ENCODE data around the gene TMC3. TPM values are rescaled to one million over a fixed set of nuclear protein-coding genes. Genes with fewer than 3 reads are reported as not detected.

TMC3 gene
- total and polyA plus RNA-seq, 9 of the 15 experiments (the other 6 are each of a cell fraction or from before 2014, with no cell fraction given): 0.01 to 0.14 TPM; not detected in 7

GRCh38 chr15:81386947-81387346 is 12.9 kb upstream of the TMC3 start (continued):
- TF ChIP-seq SMAD4 (CRISPR knock-in tag; conservative IDR thresholded peaks at IDR 0.05): no peak
- TF ChIP-seq HSF4 (CRISPR knock-in tag; IDR thresholded peaks at IDR 0.05; ENCODE audit: borderline replicate concordance): no peak
- no peak for TF ChIP-seq CBFA2T2 (conservative IDR thresholded peaks at IDR 0.05)
- TF ChIP-seq PURB (CRISPR knock-in tag; IDR thresholded peaks at IDR 0.05; ENCODE audit: low read depth): no peak
- no peak for TF ChIP-seq NFE2L1 (tag; IDR thresholded peaks at IDR 0.05; ENCODE audit: borderline replicate concordance, low read depth)
- no peak for TF ChIP-seq BCLAF1 (IDR thresholded peaks at IDR 0.05; ENCODE audit: borderline replicate concordance in 1 of 2, control insufficient read depth in 1 of 2, low read depth in 2 of 2, low read length in 1 of 2)
- no peak for TF ChIP-seq FOXA1 (IDR thresholded peaks at IDR 0.05; ENCODE audit: borderline replicate concordance)

- 3% methylated on average over 4 of the region's 4 CpGs for WGBS (ENCODE audit: insufficient coverage, low coverage, missing lambda C conversion rate)
- Histone ChIP-seq H3K4me3 (no peak overlapping the region), H3K4me2 (ENCODE audit: insufficient read depth, low read length) (no peak overlapping the region), H3K4me1 (replicated peaks in 1 of 2; ENCODE audit: control insufficient read depth in 2 of 2, insufficient read depth in 2 of 2, low read length in 2 of 2) (no peaks in the 10 kb centered on the region), H3K27me3 (ENCODE audit: control insufficient read depth in 2 of 2, insufficient read depth in 2 of 2, low read length in 2 of 2) (peaks cover 6% of the 10 kb centered on the region in 2 experiments; a peak in 2 of 5 replicates), H3K36me3 (ENCODE audit: control insufficient read depth, insufficient read depth, low read length) (no peaks in the 10 kb centered on the region), H4K20me1 (replicated peaks; ENCODE audit: control insufficient read depth, insufficient read depth, low read length) (no peaks in the 10 kb centered on the region; the same call in 1 of the 2 replicates), H3K9me3 (replicated peaks; ENCODE audit: control insufficient read depth, insufficient read depth, low read depth, low read length) (no peaks in the 10 kb centered on the region), H3K79me2 (ENCODE audit: control insufficient read depth, insufficient read depth, low read length) (no peaks in the 10 kb centered on the region), H3K27ac (ENCODE audit: extremely low read depth, low read depth, low read length) (no peak overlapping the region), H3K9me1 (ENCODE audit: control insufficient read depth, insufficient read depth, low read length) (no peaks in the 10 kb centered on the region), H3K9ac (ENCODE audit: insufficient read depth in 1 of 2, low read depth in 2 of 2, low read length in 2 of 2) (no peak overlapping the region), H2AFZ (ENCODE audit: low read depth, low read length) (no peak overlapping the region)
- FAIRE-seq (no peak), DNase-seq (ENCODE audit: extremely low read depth in 1 of 4, low spot score in 3 of 4) (no peak), ATAC-seq (no peak)
- POLR2A ChIA-PET: interaction anchor here (0.9 kb wide), 1 partner anchor 9 kb away, joined by 3 read pairs; no protein-coding TSS in a partner anchor
- in situ Hi-C loops (cut with MboI): no loop called here
- CTCF ChIA-PET (ENCODE audit: low intra/inter-chr PET ratio): no interaction called here
- no TSS peak for BruUV-seq (replicated peaks)
- intact Hi-C loops (cut with micrococcal nuclease): no loop called here
- TF ChIP-seq E2F6 (IDR thresholded peaks at IDR 0.05; ENCODE audit: borderline replicate concordance in 1 of 2, extremely low read depth in 1 of 2, insufficient read depth in 1 of 2, insufficient read length in 1 of 2, low read depth in 1 of 2, low read length in 1 of 2, poor library complexity in 1 of 2, severe bottlenecking in 1 of 2) (no peak), RERE (CRISPR knock-in tag; IDR thresholded peaks at IDR 0.05; ENCODE audit: borderline replicate concordance) (no peak), HMG20B (CRISPR knock-in tag; IDR thresholded peaks at IDR 0.05) (no peak)
These were observed 11.7 kb upstream of the TMC3 start for GRCh38 chr15:81385721-81386076.
